ENCODE results near the gene INAFM1. TPM values are rescaled to one million over a fixed set of nuclear protein-coding genes. Genes with fewer than 3 reads are reported as not detected.
"Not testable (repeated sequence)": the region's sequence is repeated elsewhere in the genome, so short reads cannot be mapped to it uniquely, and the experiment has no call there.

INAFM1 gene
- total and polyA plus RNA-seq, 11 donors = 4.8 to 14.0 (median 9.5) TPM

- WGBS, 4 donors = 3 to 6% (median 4%) methylated on average over 20 to 54 of the region's 54 CpGs
Observed at GRCh38 chr19:47273313-47274070, 1.2 kb upstream of the INAFM1 start.

GRCh38 chr19:47274891-47275761 lies 441 bp downstream of the INAFM1 start:
- peak overlapping the region; percentile 51 to 83 (median 72) for H3K4me3 ChIP-seq
- H3K4me1 ChIP-seq = peaks cover 3 to 48% (median 36%) of the 10 kb centered on the region in 12 donors
- 4 to 13% (median 7%) methylated on average over 43 to 82 of the region's 82 CpGs for WGBS, 4 donors
- H3K27me3 ChIP-seq = no peaks in the 10 kb centered on the region
- H3K27ac ChIP-seq = peak overlapping the region; percentile 16 to 98 (median 80)
- intact Hi-C loops (cut with DNase I) = loop anchor here in 4 of 10 donors (1.0 to 10.0 kb wide), 2 partner anchors 18 to 330 kb away; partner anchors contain the start of gene BICRA (in 1 of the 4)
- no peaks in the 10 kb centered on the region for H3K9me3 ChIP-seq
- H3K36me3 ChIP-seq = peaks cover 0 to 20% (median 13%) of the 10 kb centered on the region in 9 donors
- TF ChIP-seq POLR2A (IDR thresholded peaks at IDR 0.05) = peak in 1 of 2 donors; percentile 35
- no peak for TF ChIP-seq CTCF (IDR thresholded peaks at IDR 0.05)
- DNase-seq (peak in 4 of 5 donors; percentile 45 to 76 (median 55)), ATAC-seq (peak in 2 of 4 donors; percentile 3 to 5)

More at GRCh38 chr19:47273313-47274070, 1.2 kb upstream of the INAFM1 start:
- no peaks in the 10 kb centered on the region for H3K9me3 ChIP-seq
- H3K27ac ChIP-seq = peak overlapping the region; percentile 89 to 99 (median 95)
- peak; percentile 92 to 95 (median 94) for DNase-seq
- peaks cover 3 to 48% (median 34%) of the 10 kb centered on the region in 12 donors for H3K4me1 ChIP-seq
- peaks cover 0 to 32% (median 28%) of the 10 kb centered on the region in 9 donors for H3K36me3 ChIP-seq
- intact Hi-C loops (cut with DNase I) = loop anchor here in 6 of 10 donors (1.0 to 10.0 kb wide), 4 partner anchors 15 to 331 kb away; partner anchors contain the start of genes BICRA (in 1 of the 6) and CCDC9 (in 1 of the 6)
- peak overlapping the region; percentile 47 to 83 (median 72) for H3K4me3 ChIP-seq
- ATAC-seq = peak; percentile 76 to 84 (median 77)
- no peaks in the 10 kb centered on the region for H3K27me3 ChIP-seq
- peak in 1 of 2 donors; percentile 70 for TF ChIP-seq POLR2A (IDR thresholded peaks at IDR 0.05)
- TF ChIP-seq CTCF (IDR thresholded peaks at IDR 0.05) = peak in 1 of 12 donors; percentile 9

- intact Hi-C loops (cut with DNase I) = loop anchor here in 1 of 10 donors (10.0 kb wide), 1 partner anchor 329 kb away; the partner anchor contains the start of gene BICRA
- H3K4me1 ChIP-seq = peaks cover 3 to 48% (median 36%) of the 10 kb centered on the region in 12 donors
- no peak for TF ChIP-seq CTCF (IDR thresholded peaks at IDR 0.05)
- no peak for TF ChIP-seq POLR2A (IDR thresholded peaks at IDR 0.05)
- ATAC-seq (peak in 1 of 4 donors; percentile 1), DNase-seq (peak in 4 of 5 donors; percentile 54 to 77 (median 65))
- 39 to 61% (median 51%) methylated on average over 13 of the region's 13 CpGs for WGBS, 4 donors
- H3K27me3 ChIP-seq = no peaks in the 10 kb centered on the region
- peaks cover 0 to 12% (median 5%) of the 10 kb centered on the region in 9 donors for H3K36me3 ChIP-seq
- H3K27ac ChIP-seq = peak overlapping the region in 11 of 12 donors; percentile 68 to 98 (median 81)
- peak overlapping the region in 11 of 12 donors; percentile 64 to 83 (median 72) for H3K4me3 ChIP-seq
- no peaks in the 10 kb centered on the region for H3K9me3 ChIP-seq
Observed at GRCh38 chr19:47275791-47276461, 1.2 kb downstream of the INAFM1 start.

- peak overlapping the region in 1 of 12 donors; percentile 64 for H3K4me3 ChIP-seq
- WGBS, 4 donors = 84 to 89% (median 86%) methylated on average over 3 of the region's 3 CpGs
- H3K9me3 ChIP-seq, H3K36me3 ChIP-seq, H3K27me3 ChIP-seq, ATAC-seq, DNase-seq: not testable (repeated sequence)
- peaks cover 3 to 48% (median 36%) of the 10 kb centered on the region in 12 donors for H3K4me1 ChIP-seq
- intact Hi-C loops (cut with DNase I) = loop anchor here in 1 of 10 donors (10.0 kb wide), 1 partner anchor 328 kb away; the partner anchor contains the start of gene BICRA
- peak overlapping the region in 11 of 12 donors; percentile 51 to 98 (median 80) for H3K27ac ChIP-seq
Observed at GRCh38 chr19:47276513-47276912, 1.8 kb downstream of the INAFM1 start.

All from heart left ventricle (tissue), 16 donors.